Skeletal muscle satellite cell (primary cell): ENCODE data around the gene RNASE8.

Experiments used
- H3K27me3 ChIP-seq: 2 replicates; pipeline ENCODE4 v1.7.0; 2013; ENCODE audit warnings: low read length; ENCODE audit not compliant: control insufficient read depth, insufficient read depth
- H3K36me3 ChIP-seq: 2 replicates; pipeline ENCODE4 v1.7.0; 2013; ENCODE audit warnings: mild to moderate bottlenecking, control low read depth, low read length; ENCODE audit not compliant: insufficient read depth
- H3K4me1 ChIP-seq: 2 replicates; pipeline ENCODE4 v1.7.0; 2013; ENCODE audit warnings: low read length; ENCODE audit not compliant: control insufficient read depth, insufficient read depth
- H3K4me2 ChIP-seq: 2 replicates; pipeline ENCODE4 v1.7.0; 2013; ENCODE audit warnings: mild to moderate bottlenecking, low read length
- H3K4me3 ChIP-seq: 2 replicates; pipeline ENCODE4 v1.7.0; 2013; ENCODE audit warnings: low read length
- H3K9ac ChIP-seq: 2 replicates; pipeline ENCODE4 v1.7.0; 2013; ENCODE audit warnings: mild to moderate bottlenecking, low read depth, low read length, moderate library complexity
- H3K9me3 ChIP-seq: replicated peaks from 2 replicates; pipeline ENCODE4 v1.7.0; 2013; ENCODE audit warnings: mild to moderate bottlenecking, control low read depth, low read length

Gene RNASE8

DNA sequence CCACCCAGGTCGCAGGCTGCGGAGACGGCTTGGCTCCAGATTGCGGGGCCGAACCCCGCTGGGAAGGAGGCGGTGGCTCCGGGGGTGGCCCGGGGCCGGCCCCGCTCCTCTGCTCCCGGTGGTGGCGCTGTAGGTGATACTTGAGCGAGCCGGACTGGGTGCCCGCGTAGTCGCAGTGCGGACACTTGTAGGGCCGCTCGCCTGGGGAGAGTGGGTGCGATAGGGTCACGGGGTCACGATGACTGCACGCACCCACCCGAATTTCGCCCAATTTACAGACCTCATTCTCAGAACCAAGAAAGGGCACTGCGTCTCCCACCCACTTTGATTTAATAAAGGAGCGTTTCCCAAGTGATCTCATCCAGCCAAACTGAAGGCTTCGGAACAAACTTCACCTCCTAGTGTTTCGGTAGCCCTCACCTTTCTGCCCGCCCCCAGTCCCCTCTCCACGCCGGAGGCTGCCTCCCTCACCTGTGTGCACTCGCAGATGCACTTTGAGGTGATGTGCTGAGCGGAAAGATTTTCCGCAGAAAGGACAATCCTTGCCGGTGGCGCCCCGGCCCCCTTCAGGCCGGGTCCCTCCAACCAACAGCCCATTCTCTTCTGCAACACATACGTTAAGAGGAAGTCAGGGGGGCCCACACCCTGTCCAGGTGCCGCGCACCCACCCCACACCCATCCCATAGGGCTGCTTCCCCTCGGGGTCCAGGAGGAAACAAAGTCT lies 33.5 kb downstream of the RNASE8 start:
- no peak overlapping the region for H3K9ac ChIP-seq
- H3K27me3 ChIP-seq = no peaks in the 10 kb centered on the region
- H3K4me3 ChIP-seq = no peak overlapping the region
- no peak overlapping the region for H3K4me2 ChIP-seq
- no peaks in the 10 kb centered on the region for H3K9me3 ChIP-seq
- H3K4me1 ChIP-seq = peaks cover 20% of the 10 kb centered on the region
- peaks cover 36% of the 10 kb centered on the region for H3K36me3 ChIP-seq

DNA sequence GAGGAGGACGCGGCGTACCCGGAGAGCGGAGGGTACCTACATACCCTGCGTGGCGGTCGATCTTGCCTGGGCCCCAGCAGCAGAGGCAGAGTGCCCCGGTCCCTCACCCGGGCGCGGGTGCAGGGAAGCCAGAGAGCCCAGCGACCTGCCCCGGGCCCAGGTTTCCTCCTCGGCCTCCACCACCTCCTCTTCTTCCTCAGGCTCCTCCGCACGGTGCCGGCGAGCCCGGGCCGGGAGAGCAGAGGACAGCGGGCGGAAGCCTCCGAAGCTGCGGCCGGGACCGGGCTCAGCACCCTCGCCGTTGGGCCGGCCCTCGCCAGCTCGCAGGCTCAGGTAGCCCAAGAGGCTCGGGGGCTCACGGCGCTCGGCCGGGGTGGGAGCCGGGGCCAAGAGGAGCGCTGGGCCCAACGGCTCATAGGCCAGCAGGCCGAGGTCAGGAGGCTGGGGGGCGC lies 34.2 kb downstream of the RNASE8 start:
- H3K36me3 ChIP-seq = peaks cover 29% of the 10 kb centered on the region
- H3K4me1 ChIP-seq = peaks cover 24% of the 10 kb centered on the region
- no peaks in the 10 kb centered on the region for H3K9me3 ChIP-seq
- no peak overlapping the region for H3K9ac ChIP-seq
- H3K4me2 ChIP-seq = no peak overlapping the region
- H3K27me3 ChIP-seq = no peaks in the 10 kb centered on the region
- H3K4me3 ChIP-seq = no peak overlapping the region

- Histone ChIP-seq H3K9me3 (no peaks in the 10 kb centered on the region), H3K4me1 (peaks cover 18% of the 10 kb centered on the region), H3K27me3 (no peaks in the 10 kb centered on the region), H3K9ac (no peak overlapping the region), H3K36me3 (peaks cover 28% of the 10 kb centered on the region), H3K4me3 (no peak overlapping the region), H3K4me2 (no peak overlapping the region)
These were observed 34.8 kb downstream of the RNASE8 start for GRCh38 chr14:21092273-21093011.

- Histone ChIP-seq H3K4me3 (no peak overlapping the region), H3K9ac (no peak overlapping the region), H3K9me3 (no peaks in the 10 kb centered on the region), H3K27me3 (no peaks in the 10 kb centered on the region), H3K4me1 (peaks cover 13% of the 10 kb centered on the region), H3K4me2 (no peak overlapping the region), H3K36me3 (peaks cover 26% of the 10 kb centered on the region)
These were observed 35.4 kb downstream of the RNASE8 start for GRCh38 chr14:21093018-21093417.

- H3K4me1 ChIP-seq = peaks cover 8% of the 10 kb centered on the region
- no peaks in the 10 kb centered on the region for H3K9me3 ChIP-seq
- H3K4me2 ChIP-seq = no peak overlapping the region
- H3K27me3 ChIP-seq = no peaks in the 10 kb centered on the region
- H3K36me3 ChIP-seq = peaks cover 19% of the 10 kb centered on the region
- H3K9ac ChIP-seq = no peak overlapping the region
- H3K4me3 ChIP-seq = no peak overlapping the region
These were observed 36.4 kb downstream of the RNASE8 start for GRCh38 chr14:21093769-21094681.

GRCh38 chr14:21095430-21096205 lies 38.0 kb downstream of the RNASE8 start:
- Histone ChIP-seq H3K9me3 (no peaks in the 10 kb centered on the region), H3K36me3 (peaks cover 9% of the 10 kb centered on the region), H3K27me3 (no peaks in the 10 kb centered on the region), H3K4me2 (no peak overlapping the region), H3K4me1 (peaks cover 15% of the 10 kb centered on the region), H3K9ac (no peak overlapping the region), H3K4me3 (no peak overlapping the region)

DNA sequence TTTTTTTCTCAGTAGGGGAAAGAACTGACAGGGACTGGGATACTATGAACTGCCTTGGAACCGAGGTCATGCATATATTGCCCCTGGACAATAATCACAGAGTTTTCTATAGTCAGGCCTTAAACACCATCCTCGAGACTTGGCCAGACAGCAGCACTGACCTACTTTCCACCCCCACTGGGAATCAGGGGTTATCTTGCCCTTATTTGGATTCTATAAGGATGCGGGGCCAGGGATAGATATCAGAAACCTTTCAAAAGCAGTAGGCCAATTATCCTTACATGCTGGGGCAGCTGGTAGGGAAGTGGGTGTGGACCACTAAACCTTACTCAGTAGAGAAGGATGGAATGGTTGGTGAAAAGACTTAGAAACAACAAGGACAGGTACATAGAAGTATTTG lies 38.8 kb downstream of the RNASE8 start:
- Histone ChIP-seq H3K4me3 (no peak overlapping the region), H3K9ac (no peak overlapping the region), H3K27me3 (no peaks in the 10 kb centered on the region), H3K36me3 (peaks cover 5% of the 10 kb centered on the region), H3K4me1 (peaks cover 15% of the 10 kb centered on the region), H3K4me2 (no peak overlapping the region), H3K9me3 (no peaks in the 10 kb centered on the region)

GRCh38 chr14:21096978-21097635 lies 39.5 kb downstream of the RNASE8 start:
- no peaks in the 10 kb centered on the region for H3K27me3 ChIP-seq
- no peak overlapping the region for H3K4me2 ChIP-seq
- H3K9ac ChIP-seq = no peak overlapping the region
- peaks cover 5% of the 10 kb centered on the region for H3K36me3 ChIP-seq
- no peaks in the 10 kb centered on the region for H3K9me3 ChIP-seq
- H3K4me3 ChIP-seq = no peak overlapping the region
- peaks cover 19% of the 10 kb centered on the region for H3K4me1 ChIP-seq

- Histone ChIP-seq H3K4me1 (peaks cover 24% of the 10 kb centered on the region), H3K4me3 (no peak overlapping the region), H3K36me3 (peaks cover 5% of the 10 kb centered on the region)
These were observed 40.0 kb downstream of the RNASE8 start for GRCh38 chr14:21097636-21098075.

GRCh38 chr14:21098076-21098891 lies 40.7 kb downstream of the RNASE8 start, which contains the start of gene ZNF219:
ZNF219 (minus strand) TSS chr14:21098655; CDS start chr14:21093591, 5,064 bp downstream.
- no peaks in the 10 kb centered on the region for H3K27me3 ChIP-seq
- peak within 1 kb of the TSS; percentile 59 for H3K9ac ChIP-seq
- no peaks in the 10 kb centered on the region for H3K36me3 ChIP-seq
- H3K4me1 ChIP-seq = peaks cover 30% of the 10 kb centered on the region
- H3K9me3 ChIP-seq = no peaks in the 10 kb centered on the region
- H3K4me2 ChIP-seq = peak within 1 kb of the TSS; percentile 80
- H3K4me3 ChIP-seq = peak within 1 kb of the TSS; percentile 67

More at GRCh38 chr14:21097636-21098075, 40.0 kb downstream of the RNASE8 start:
- Histone ChIP-seq H3K4me2 (no peak overlapping the region), H3K9me3 (no peaks in the 10 kb centered on the region), H3K27me3 (no peaks in the 10 kb centered on the region), H3K9ac (no peak overlapping the region)
